Measurements from ENCODE around the gene SERPINH1. TPM values are rescaled to one million over a fixed set of nuclear protein-coding genes. Genes with fewer than 3 reads are reported as not detected.
A peak's percentile ranks its signal among the peaks of the same experiment; 100 is the strongest.

SERPINH1 gene
- total and polyA plus RNA-seq, 2 of the 13 experiments (the other 11 are each of a cell fraction or from before 2014, with no cell fraction given): 83.6 to 83.8 TPM

DNA sequence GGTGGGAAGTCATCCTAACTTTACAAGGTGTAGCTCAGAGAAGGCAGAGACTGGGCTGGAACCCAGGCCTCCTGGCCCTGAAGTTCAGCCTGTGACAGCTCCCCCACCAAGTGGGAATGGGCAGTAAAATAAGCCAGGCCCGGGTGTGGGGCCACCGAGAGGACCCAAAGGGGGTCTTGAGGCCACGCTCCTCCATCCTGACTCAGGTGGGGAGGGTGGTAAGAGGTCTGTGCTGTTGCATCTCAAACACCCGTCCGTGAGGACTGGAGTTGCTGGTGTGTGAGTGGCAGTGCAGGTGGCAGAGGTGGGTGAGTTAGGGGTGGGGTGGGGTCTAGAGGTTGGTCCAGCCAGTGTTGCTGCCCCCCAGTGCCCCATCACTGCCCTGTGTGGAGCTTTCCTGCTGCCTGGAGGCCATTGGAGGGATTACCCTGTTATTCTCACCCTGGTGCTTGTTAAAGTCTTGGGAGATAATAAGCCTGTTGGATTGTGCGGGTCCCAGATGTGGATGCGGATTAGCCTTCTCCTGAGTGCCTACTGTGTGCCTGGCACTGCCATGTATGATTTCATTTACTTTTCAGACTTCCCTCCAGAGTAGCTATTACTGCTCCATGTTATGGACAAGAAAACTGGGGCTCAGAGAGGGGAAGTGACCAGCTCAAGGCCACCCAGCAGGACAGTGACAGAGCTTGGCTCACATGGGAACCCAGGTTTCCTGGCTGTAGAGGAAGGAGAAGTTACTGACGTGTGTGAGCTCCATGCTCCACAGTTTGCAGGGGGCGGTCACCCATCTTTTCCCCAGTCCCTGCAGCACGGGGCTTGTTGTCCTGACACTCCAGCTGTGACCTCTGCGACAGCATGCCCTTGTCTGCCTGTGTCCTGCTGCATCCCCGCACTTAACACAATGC is 12.9 kb downstream of the SERPINH1 start:
- ATAC-seq: peak; percentile 49
- no peaks in the 10 kb centered on the region for H3K27me3 ChIP-seq (ENCODE audit: control insufficient read depth in 1 of 2, insufficient read depth in 2 of 2, low read length in 2 of 2)
- no peaks in the 10 kb centered on the region for H3K79me2 ChIP-seq (ENCODE audit: insufficient read depth, low read length)
- FAIRE-seq: no peak
- WGBS (ENCODE audit: low lambda C conversion rate): 78% methylated on average over 12 of the region's 12 CpGs
- ChIA-PET CTCF (ENCODE audit: low intra/inter-chr PET ratio, low total read pairs) (interaction anchor here (2.8 kb wide), 1 partner anchor 28 kb away, joined by 13 read pairs; no protein-coding TSS in a partner anchor), POLR2A (interaction anchor here (0.8 to 2.5 kb wide), 3 partner anchors 9 to 13 kb away, joined by 3 to 7 read pairs (median 5); partner anchors contain the start of gene SERPINH1)
- no peak overlapping the region for H3K4me3 ChIP-seq (replicated peaks in 1 of 3; ENCODE audit: insufficient read depth in 1 of 3, low read depth in 2 of 3, low read length in 3 of 3)
- in situ Hi-C loops (cut with HindIII; ENCODE audit: extremely low pct_ligation_motif_present, low pct_unique_long_range_greater_than_20kb) (loop anchor here (5.0 kb wide), 1 partner anchor 33 kb away; no protein-coding TSS in a partner anchor), intact Hi-C loops (cut with micrococcal nuclease; ENCODE audit: unreplicated experiment) (no loop called here)
- H3K4me1 ChIP-seq (ENCODE audit: insufficient read depth, low read length): peaks cover 7% of the 10 kb centered on the region; the same call in 1 of the 2 replicates
- no peak overlapping the region for H3K27ac ChIP-seq (ENCODE audit: extremely low read length, insufficient read depth, low read length)
- DNase-seq (ENCODE audit: low spot score): no peak
- H4K20me1 ChIP-seq (ENCODE audit: insufficient read depth, low read length): no peaks in the 10 kb centered on the region
- H3K9ac ChIP-seq (ENCODE audit: insufficient read depth, low read depth, low read length): no peak overlapping the region
- H3K9me3 ChIP-seq (ENCODE audit: low read length): no peaks in the 10 kb centered on the region
- H2AFZ ChIP-seq (ENCODE audit: low read length): no peak overlapping the region
- H3K4me2 ChIP-seq (ENCODE audit: low read depth, low read length): no peak overlapping the region
- no TSS peak for BruUV-seq (replicated peaks)
- H3K36me3 ChIP-seq (replicated peaks in 1 of 2; ENCODE audit: control insufficient read depth in 1 of 2, insufficient read depth in 2 of 2, low read length in 2 of 2): peaks cover 6 to 26% of the 10 kb centered on the region in 2 experiments; a peak in 3 of 5 replicates
- peak; percentile 73 for TF ChIP-seq ZNF768 (CRISPR knock-in tag; IDR thresholded peaks at IDR 0.05)
- no peak for TF ChIP-seq CC2D1A (CRISPR knock-in tag; IDR thresholded peaks at IDR 0.05)
- TF ChIP-seq, protein P1, sequence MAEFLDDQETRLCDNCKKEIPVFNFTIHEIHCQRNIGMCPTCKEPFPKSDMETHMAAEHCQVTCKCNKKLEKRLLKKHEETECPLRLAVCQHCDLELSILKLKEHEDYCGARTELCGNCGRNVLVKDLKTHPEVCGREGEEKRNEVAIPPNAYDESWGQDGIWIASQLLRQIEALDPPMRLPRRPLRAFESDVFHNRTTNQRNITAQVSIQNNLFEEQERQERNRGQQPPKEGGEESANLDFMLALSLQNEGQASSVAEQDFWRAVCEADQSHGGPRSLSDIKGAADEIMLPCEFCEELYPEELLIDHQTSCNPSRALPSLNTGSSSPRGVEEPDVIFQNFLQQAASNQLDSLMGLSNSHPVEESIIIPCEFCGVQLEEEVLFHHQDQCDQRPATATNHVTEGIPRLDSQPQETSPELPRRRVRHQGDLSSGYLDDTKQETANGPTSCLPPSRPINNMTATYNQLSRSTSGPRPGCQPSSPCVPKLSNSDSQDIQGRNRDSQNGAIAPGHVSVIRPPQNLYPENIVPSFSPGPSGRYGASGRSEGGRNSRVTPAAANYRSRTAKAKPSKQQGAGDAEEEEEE (CRISPR knock-in tag; IDR thresholded peaks at IDR 0.05; ENCODE audit: borderline replicate concordance): no peak
- TF ChIP-seq NCOA2 (CRISPR knock-in tag; IDR thresholded peaks at IDR 0.05): no peak
- no peak for TF ChIP-seq KDM3A (CRISPR knock-in tag; IDR thresholded peaks at IDR 0.05; ENCODE audit: low read depth)
- TF ChIP-seq HES4 (CRISPR knock-in tag; IDR thresholded peaks at IDR 0.05; ENCODE audit: borderline replicate concordance): no peak
- TF ChIP-seq, protein P2, sequence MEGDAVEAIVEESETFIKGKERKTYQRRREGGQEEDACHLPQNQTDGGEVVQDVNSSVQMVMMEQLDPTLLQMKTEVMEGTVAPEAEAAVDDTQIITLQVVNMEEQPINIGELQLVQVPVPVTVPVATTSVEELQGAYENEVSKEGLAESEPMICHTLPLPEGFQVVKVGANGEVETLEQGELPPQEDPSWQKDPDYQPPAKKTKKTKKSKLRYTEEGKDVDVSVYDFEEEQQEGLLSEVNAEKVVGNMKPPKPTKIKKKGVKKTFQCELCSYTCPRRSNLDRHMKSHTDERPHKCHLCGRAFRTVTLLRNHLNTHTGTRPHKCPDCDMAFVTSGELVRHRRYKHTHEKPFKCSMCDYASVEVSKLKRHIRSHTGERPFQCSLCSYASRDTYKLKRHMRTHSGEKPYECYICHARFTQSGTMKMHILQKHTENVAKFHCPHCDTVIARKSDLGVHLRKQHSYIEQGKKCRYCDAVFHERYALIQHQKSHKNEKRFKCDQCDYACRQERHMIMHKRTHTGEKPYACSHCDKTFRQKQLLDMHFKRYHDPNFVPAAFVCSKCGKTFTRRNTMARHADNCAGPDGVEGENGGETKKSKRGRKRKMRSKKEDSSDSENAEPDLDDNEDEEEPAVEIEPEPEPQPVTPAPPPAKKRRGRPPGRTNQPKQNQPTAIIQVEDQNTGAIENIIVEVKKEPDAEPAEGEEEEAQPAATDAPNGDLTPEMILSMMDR (CRISPR knock-in tag; IDR thresholded peaks at IDR 0.05): peak; percentile 34; the same call in 1 of the 2 replicates
- peak; percentile 32 for TF ChIP-seq STAG1 (CRISPR knock-in tag; IDR thresholded peaks at IDR 0.05)
- no peak for TF ChIP-seq KLF15 (CRISPR knock-in tag; IDR thresholded peaks at IDR 0.05; ENCODE audit: borderline replicate concordance)
- TF ChIP-seq, protein P3, sequence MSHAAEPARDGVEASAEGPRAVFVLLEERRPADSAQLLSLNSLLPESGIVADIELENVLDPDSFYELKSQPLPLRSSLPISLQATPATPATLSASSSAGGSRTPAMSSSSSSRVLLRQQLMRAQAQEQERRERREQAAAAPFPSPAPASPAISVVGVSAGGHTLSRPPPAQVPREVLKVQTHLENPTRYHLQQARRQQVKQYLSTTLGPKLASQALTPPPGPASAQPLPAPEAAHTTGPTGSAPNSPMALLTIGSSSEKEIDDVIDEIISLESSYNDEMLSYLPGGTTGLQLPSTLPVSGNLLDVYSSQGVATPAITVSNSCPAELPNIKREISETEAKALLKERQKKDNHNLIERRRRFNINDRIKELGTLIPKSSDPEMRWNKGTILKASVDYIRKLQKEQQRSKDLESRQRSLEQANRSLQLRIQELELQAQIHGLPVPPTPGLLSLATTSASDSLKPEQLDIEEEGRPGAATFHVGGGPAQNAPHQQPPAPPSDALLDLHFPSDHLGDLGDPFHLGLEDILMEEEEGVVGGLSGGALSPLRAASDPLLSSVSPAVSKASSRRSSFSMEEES (CRISPR knock-in tag; IDR thresholded peaks at IDR 0.05): no peak
- no peak for TF ChIP-seq HNRNPUL1 (IDR thresholded peaks at IDR 0.05; ENCODE audit: low read depth, low read length)
- TF ChIP-seq PPARG (CRISPR knock-in tag; conservative IDR thresholded peaks at IDR 0.05): no peak
- no peak for TF ChIP-seq ZNF777 (CRISPR knock-in tag; IDR thresholded peaks at IDR 0.05)
- TF ChIP-seq, protein P4, sequence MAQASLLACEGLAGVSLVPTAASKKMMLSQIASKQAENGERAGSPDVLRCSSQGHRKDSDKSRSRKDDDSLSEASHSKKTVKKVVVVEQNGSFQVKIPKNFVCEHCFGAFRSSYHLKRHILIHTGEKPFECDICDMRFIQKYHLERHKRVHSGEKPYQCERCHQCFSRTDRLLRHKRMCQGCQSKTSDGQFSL (CRISPR knock-in tag; IDR thresholded peaks at IDR 0.05): no peak
- TF ChIP-seq ZNF577 (CRISPR knock-in tag; IDR thresholded peaks at IDR 0.05; ENCODE audit: borderline replicate concordance, low read depth): no peak
- TF ChIP-seq, protein P5, sequence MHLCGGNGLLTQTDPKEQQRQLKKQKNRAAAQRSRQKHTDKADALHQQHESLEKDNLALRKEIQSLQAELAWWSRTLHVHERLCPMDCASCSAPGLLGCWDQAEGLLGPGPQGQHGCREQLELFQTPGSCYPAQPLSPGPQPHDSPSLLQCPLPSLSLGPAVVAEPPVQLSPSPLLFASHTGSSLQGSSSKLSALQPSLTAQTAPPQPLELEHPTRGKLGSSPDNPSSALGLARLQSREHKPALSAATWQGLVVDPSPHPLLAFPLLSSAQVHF (CRISPR knock-in tag; IDR thresholded peaks at IDR 0.05): no peak
- TF ChIP-seq ZKSCAN8 (CRISPR knock-in tag; IDR thresholded peaks at IDR 0.05; ENCODE audit: borderline replicate concordance): 0 out of 2 replicates have a peak, but pooled peaks have one; percentile 48

All from HepG2 (cell line).